NCI-H2171 (cell line): ENCODE results near the gene CHRNA1.

Experiments used
- DNase-seq: peaks from one replicate; lab custom pipeline; 2025; lab: John Stamatoyannopoulos, UW

CHRNA1 gene

DNA sequence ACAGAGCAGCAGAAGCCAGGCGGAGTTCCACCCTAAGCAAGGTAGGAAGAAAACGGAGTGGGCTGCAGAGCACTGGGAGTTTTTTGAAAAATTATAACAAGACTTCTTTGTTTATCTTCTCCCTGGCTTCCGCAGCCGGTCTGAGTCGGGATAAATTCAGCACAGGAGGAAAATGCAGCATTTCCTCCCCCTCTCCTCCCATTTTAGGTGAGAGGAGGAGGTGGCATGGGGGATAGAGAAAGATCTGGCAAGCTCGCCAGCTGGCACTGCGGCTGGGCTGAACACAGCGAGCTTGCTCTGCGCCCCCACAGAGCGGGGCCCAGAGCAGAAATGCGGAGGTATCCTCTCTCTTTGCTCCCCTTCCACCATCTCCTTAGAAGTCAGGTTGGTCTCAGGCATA lies 17.7 kb upstream of the CHRNA1 start:
- DNase-seq, result no peak

DNA sequence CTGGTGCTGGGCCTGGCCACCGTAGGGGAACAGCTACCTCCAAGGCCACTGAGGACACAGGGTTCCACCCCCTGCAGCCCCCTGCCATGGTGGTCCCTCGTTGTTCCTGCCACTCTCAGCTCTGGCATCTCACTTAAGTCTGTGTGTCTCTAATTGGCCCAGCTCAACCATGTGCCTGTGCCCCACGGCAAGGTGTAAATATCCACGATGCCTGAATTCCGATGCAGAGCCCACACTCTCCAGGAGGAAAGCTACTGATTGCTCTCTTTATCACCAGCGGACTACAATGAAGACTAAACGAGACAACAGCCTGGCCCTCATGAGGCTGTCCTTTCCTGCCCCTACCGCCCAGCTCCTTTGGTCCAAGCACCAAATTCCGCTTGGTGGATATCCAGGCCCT lies 17.0 kb upstream of the CHRNA1 start:
- DNase-seq, result no peak

DNA sequence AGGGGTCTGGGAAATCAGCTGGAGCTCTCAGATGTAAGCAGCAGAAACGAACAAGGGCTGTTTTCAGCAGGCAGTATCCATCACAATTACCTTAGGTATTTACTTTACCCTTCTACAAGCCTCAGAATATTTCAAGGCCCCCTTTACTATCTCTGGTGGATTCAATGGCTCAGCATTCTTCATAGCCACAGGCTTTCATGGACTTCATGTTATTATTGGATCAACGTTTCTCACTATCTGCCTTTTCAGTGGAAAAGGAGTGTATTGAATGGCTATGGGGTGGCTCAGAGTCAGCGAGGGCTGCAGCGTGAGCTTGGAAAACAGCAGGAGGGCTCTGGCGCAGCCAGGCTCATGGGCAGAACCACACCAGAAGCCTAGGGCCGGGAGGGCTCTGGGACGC lies 16.6 kb upstream of the CHRNA1 start:
- DNase-seq, result no peak

DNA sequence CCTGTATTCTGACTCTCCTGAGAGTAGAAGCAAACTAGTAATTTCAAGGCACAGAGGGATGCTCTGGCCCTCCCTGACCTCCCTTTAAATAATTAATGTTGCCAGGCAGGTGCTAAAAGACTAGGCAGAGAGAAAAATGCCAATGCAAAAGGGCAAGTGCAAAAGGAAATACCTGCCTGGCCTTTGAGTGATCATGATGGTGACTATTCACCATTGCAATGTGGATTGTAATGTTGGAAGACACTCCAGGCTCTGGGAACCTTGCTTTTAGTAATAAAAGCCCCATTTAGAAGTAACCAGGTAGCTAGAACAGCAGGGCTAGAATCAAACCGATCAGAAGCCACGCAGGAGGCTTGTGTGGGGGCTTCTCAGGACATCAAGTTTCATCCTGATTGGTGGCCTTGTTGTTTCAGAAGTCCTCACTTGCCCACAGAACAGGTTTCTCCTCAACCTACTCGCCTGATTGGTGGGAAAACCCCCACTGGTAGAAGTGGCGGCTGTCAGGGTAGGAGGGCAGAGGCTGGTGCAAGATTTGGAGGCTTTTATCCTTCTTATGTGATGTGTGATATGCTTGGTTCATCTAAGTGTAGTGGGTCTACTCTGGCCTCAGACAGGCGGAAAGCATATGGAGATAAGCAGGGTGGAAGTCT lies 16.0 kb upstream of the CHRNA1 start:
- DNase-seq, result no peak

DNA sequence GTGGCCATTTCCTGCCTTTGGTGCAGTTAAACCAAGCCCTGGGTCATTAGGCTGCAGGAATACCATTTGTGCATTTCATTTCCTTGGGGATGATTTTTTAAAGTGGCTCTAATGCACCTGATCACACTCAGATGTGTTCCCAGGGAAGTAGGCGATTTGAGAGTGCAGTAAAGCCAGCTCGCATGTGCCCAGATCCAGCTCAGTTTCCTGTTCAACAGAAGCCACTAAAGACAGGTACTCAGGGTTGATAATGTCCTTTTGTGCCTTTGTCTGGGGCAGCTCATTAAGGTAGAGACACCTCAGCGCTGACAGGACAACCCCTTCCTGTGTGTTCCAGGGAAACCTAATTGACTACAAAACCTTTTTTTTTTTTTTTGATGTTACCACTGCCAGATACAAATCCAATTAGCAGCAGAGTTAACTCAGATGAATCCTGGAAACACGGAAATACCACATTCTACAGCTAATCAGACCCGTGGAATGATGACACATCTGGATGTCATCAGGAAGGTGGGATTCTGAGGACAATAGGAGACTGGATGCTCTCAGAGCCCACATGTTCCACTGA lies 15.2 kb upstream of the CHRNA1 start:
- no peak for DNase-seq

- DNase-seq, result no peak
Observed at GRCh38 chr2:174778085-174778981, 14.1 kb upstream of the CHRNA1 start.

DNA sequence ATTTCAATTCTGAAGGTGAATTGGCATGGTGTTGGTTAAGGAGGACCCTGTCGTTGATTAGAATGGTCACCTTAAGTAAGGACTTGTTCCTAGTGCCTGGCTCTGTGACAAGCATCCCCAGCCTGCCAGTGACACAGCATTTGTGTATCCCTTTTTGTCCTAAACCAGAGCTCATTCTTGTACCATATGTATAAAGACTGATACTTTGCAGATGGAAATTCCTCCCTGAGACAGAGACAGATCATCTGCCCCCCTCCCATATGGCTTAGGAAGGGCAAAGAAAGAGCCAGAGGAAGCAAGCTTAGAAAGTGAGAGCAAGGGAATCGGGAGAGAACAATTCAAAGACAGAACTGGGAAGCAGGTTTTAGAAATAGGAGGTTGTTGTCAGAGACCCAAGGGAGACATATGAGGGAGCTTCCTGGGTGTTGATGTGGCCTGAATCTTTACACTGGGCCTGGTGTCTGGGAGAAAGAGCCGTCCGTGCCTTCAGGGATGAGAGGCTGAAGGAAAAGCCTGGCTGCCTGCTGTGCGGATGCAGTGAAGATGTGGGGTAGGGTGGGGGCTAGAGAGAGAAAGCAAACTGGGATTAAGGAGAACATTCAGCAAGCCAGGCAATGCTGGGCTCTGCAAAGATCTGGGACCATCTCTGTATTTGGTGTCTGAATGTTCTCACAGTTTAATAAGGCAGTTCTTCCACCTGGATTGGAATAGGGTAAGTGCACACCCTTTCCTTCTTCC lies 13.2 kb upstream of the CHRNA1 start:
- DNase-seq, result no peak

DNA sequence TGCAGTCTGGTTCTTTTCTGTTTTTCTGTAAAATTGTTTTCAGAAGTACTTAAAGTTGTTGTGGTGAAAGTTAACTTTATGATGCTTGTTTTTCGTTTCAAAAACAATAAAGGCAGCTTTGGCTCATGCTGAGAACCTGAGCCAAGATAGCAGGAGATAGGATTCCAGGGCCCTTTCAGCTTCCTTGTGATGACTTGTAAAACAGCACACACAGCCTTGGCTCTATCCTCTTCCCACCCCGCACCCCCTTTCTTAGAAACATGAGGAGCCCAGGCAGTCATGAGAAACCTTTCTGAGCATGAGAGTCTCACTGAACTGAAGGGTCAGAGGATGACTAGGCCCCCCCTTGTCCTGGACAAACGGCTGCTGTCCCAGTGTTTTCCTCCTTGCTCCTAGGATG lies 12.4 kb upstream of the CHRNA1 start:
- DNase-seq, result no peak

DNA sequence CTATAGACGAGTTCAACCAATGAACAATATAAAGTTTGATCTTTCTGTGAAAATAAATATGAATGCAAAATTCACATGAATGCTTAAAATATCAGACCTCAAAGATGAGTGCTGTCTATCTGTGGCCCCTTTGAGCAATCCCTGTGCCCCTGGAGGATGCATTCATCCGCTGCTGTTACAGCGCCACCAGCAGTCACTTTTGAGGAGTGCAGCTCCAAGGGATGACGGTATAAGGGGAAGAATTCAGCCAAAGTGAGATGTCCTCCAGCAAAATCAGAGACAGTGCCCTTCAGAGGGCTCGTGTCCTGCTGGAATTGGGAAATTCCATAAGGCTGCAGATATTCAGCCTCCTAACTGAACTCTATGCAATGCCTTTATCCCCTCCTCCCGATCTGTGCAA lies 12.0 kb upstream of the CHRNA1 start:
- no peak for DNase-seq

DNA sequence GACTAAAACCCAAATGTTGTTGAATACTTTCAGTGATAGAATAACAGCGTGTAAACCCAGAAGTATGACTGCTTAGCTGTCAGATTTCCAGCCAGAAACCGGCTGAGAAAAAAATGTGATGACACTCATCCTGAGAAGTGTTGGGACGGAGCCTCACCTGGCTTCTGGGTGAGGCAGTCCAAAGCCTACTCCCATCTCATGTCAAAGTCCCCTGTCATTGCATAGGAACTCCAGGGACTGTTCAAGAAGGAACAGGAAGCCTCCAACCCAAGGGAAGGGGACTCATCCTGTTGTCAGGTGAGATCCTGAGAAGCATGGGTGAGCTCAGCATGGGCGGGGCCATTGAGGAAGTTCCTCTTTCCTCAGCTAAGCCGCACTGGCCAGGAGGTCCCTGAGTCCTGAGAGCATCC lies 11.3 kb upstream of the CHRNA1 start:
- DNase-seq, result no peak

DNA sequence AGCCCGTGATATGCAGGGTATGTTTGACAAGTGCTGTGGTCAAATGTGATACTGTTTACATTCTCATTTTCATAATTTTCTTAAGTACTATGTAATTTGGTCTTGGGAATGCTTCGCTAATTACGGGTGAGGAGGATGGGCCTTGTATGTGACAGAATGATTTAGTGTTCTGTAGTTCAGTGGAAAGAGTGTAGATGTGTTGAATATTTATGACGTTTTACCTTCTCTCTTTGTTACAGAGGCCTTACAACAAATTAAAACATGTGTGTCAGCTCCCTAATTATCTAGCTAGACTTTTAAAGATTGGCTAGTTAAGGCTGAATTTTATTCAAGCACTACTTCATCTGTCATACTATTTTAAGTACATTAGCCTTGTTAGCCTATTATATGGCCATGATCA lies 10.6 kb upstream of the CHRNA1 start:
- no peak for DNase-seq

DNA sequence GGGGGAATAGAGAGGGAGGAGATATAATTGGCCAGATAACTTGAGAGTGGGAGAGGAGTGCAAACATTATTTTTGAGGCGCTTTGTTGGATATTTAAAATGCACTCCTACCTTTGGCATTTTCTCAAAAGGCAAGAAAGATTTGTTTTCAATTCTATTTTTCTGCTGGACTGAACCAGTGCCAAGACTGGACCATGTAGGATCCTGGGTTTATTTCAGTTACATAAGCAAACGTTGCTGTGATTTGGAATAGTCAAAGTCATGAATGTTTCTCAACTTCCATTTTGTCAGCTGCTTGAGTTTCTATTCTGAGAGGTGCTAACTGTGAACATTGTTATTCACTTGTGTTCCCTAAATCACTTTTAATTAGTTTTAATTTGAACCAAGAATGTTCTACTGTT lies 8.9 kb upstream of the CHRNA1 start:
- no peak for DNase-seq

DNA sequence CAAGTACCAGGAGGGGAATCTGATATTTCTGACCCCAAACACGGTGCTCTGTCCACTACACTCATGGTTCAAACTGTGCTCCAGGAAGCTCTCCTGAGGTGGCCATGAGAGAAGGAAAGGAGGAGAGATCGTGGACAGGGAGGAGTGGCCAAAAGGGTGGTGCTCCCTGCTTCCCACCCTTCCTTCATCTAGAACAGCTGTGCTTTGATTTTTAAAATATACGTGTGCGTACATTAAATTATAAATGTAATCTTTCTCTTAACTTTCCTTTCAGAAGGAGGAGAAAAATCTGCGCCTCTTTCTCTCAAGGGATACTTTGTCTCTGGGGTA lies 8.2 kb upstream of the CHRNA1 start:
- DNase-seq, result no peak

GRCh38 chr2:174771631-174772471 lies 7.6 kb upstream of the CHRNA1 start:
- no peak for DNase-seq

DNA sequence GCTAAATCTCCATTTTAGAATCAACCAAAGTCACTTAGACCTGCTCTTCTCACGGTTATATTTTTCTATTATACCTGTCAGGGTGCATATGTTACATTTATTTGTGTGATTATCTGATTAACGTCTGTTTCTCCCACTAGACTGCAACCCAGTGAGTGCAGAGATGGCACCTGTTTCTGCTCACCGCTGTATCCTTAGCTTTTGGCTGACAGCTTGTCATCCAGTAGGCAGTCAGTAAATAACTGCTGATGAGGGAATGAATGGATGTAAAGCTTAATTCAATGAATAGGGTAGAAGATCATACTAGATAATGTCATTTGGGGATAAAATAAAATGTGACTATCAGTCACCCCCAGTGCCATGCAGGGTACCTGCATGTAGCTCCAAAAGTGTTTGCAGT lies 6.9 kb upstream of the CHRNA1 start:
- DNase-seq, result no peak

DNA sequence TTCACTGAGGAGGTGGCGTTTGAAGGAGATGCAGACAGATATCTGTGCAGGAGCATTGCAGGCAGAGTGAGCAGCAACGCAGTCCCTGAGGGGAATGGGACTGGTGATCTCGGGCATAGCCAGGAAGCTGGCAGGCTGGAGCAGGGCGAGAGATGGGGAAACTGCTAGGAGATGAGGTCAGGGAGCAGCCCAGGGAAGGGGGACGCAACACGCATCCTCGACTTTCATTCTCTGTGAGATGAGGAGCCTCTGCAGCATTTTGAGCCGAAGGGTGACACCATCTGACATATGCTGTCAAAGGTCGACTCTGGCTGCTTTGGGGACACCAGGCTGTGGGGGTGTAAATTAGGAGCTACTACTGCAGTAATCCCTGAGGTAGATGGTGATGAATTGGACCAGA lies 4.3 kb upstream of the CHRNA1 start:
- no peak for DNase-seq

DNA sequence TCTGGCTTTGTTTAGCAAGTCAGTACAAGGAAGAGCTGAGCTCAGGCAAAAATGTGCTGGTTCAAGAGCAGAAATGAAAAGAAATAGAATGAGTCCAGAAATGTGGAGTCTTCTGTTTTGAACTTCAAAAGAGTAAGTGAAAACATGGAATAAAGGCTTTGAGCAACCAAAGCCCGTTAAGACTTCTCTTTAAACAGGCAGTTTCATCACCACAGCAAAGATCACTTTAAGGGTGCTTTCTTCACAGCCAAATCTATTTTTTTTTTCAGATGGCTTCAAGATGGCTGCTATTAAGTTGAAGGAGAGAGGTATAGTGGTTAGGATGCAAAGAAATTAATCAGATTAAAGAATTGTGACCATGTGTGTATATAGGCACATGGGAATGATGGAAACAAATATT lies 2.0 kb upstream of the CHRNA1 start:
- DNase-seq, result no peak

DNA sequence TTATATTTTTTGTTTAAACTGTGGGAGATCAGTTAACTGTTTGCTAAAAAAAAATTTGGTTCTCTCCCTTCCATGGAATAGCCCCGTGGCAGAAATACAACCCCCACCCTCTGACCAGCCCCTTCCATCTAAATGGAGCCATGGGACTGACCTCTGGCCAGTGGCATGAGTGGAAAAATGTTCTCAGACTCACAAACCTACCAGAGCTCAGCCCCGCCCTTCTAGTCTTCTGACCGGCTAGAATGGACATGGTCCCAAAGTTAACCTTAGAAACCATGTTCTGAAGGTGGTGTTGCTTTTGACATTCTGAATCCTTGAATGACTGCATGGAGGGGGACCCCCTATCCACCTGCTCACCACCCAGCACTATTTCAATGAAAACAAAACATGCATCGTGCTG lies 1.3 kb upstream of the CHRNA1 start:
- no peak for DNase-seq

GRCh38 chr2:174763780-174764179 lies 492 bp downstream of the CHRNA1 start:
- DNase-seq, result no peak

DNA sequence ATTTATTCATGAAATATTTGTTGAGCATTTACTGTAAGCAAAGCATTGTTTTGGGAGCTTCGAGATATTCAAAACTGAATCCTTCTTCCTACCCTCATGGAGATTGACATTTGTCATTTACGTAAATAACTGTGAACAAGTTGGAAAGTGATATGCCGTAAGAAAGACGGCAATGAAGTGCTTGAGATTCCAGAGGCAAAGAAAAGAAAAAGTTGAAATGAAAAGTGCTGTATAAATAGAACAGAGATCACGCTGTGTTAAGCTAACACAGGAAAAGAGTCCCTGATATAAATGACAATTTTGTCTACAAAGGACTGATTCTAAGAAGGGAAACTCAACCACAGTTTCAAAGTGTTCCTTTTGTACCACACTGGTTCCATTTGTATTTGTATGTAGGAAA lies 1.8 kb downstream of the CHRNA1 start:
- DNase-seq, result no peak

DNA sequence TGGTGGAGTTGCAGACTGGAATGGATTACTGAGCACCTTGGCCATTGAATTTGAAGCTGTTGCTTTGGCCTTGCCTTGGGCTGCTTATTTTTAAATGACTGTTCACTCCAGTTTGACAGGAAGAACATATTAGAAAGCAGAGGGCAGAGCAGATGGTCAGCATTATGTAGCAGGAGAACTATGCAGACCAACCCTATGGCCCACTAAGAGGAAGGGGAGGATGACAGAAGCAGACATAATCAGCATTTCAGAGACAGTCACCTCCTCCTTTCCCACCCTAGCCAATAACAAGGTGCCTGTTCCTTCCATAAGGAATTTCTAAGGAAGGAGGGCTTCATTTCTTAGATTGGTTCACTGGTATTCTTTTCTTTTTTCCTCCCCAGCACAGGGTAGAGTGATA lies 2.4 kb downstream of the CHRNA1 start:
- DNase-seq, result no peak
